22Rv1 (cell line): Measurements from ENCODE around the gene KRT6C.

Experiments
- H3K27ac ChIP-seq: fragments of 450-650 bp; 2 replicates; pipeline ENCODE4 v1.5.1; 2017
- CTCF ChIP-seq: fragments of 450-650 bp; IDR thresholded peaks from 2 replicates; pipeline ENCODE4 v1.5.1; 2017; ENCODE audit warnings: mild to moderate bottlenecking
- ZFX ChIP-seq: fragments of 450-650 bp; IDR thresholded peaks from 2 replicates; pipeline ENCODE4 v1.6.1; 2017; ENCODE audit warnings: antibody characterized with exemption, borderline replicate concordance

Gene KRT6C

GRCh38 chr12:52419656-52420055, 53.9 kb downstream of the KRT6C start:
- H3K27ac ChIP-seq: no peak overlapping the region
- TF ChIP-seq CTCF: no peak
- no peak for TF ChIP-seq ZFX

- no peak overlapping the region for H3K27ac ChIP-seq
These were observed 55.0 kb downstream of the KRT6C start for GRCh38 chr12:52418576-52419110.

More at GRCh38 chr12:52418576-52419110, 55.0 kb downstream of the KRT6C start:
- TF ChIP-seq CTCF (no peak), ZFX (no peak)
